H1 (cell line): ENCODE measurements around the gene RICTOR. TPM values are rescaled to one million over a fixed set of nuclear protein-coding genes. Genes with fewer than 3 reads are reported as not detected.

Experiments
- ATF3 ChIP-seq: IDR thresholded peaks from 2 replicates; pipeline ENCODE4 v1.6.1; 2011; ENCODE audit warnings: low read depth, mild to moderate bottlenecking, low read length; ENCODE audit not compliant: insufficient read depth
- SRF ChIP-seq: IDR thresholded peaks from 2 replicates; pipeline ENCODE4 v1.6.1; 2011; ENCODE audit warnings: mild to moderate bottlenecking, low read depth, low read length, moderate library complexity
- TAF7 ChIP-seq: optimal IDR thresholded peaks from 2 replicates; pipeline ENCODE3; 2011; ENCODE audit warnings: low read depth, mild to moderate bottlenecking, inconsistent platforms, low read length, moderate library complexity, borderline replicate concordance
- polyA plus RNA-seq, 7 experiments: library from polyadenylated mRNA; depleted of rRNA in 3 of 7; stranded (reverse) in 5 of 7; unstranded in 2 of 7; fragments of >200 nt in 5 of 7; fragments of 200-250 nt in 2 of 7; gene quantifications; 1 replicate in 5 of 7; 2 replicates in 1 of 7; 4 replicates in 1 of 7; pipeline versions ENCODE4 v1.2.1 to v1.2.3, GENCODE V29; 2011 to 2013; ENCODE audit warnings: missing spikeins in 2 of 7, mixed read lengths in 2 of 7
- total RNA-seq: library from RNA; stranded (reverse); fragmentation: NEBNext Ultra II Directional; extraction: Animal tissue kit (Norgen Biotek cat#: 25700); gene quantifications from 2 replicates; pipeline ENCODE4 v1.2.1, GENCODE V29; 2021

The RICTOR gene
- total and polyA plus RNA-seq, 2 of the 8 experiments (the other 6 are each of a cell fraction or from before 2014, with no cell fraction given), result 4.3 to 26.6 TPM

- TF ChIP-seq TAF7 (no peak), ATF3 (no peak), SRF (no peak)
These were observed 19.0 kb downstream of the RICTOR start (continued) for GRCh38 chr5:39055027-39055767.
